Endothelial cell of umbilical vein (primary cell): Measurements from ENCODE around the gene CLEC2B.

Experiments
- EZH2 ChIP-seq: IDR thresholded peaks from 2 replicates; pipeline ENCODE4 v1.6.1; 2012; ENCODE audit warnings: borderline replicate concordance, low read depth, mild to moderate bottlenecking, moderate library complexity, low read length, inconsistent platforms; ENCODE audit not compliant: severe bottlenecking
- FOS ChIP-seq: IDR thresholded peaks from 2 replicates; pipeline ENCODE4 v1.6.1; 2011; ENCODE audit warnings: mild to moderate bottlenecking, low read length, moderate library complexity, borderline replicate concordance; ENCODE audit not compliant: insufficient read depth
- JUN ChIP-seq: IDR thresholded peaks from 2 replicates; pipeline ENCODE4 v1.6.1; 2011; ENCODE audit warnings: borderline replicate concordance, low read depth; ENCODE audit not compliant: insufficient read length, insufficient read depth
- MYC ChIP-seq: IDR thresholded peaks from one replicate; pipeline ENCODE4 v1.6.1; 2011; ENCODE audit warnings: mild to moderate bottlenecking, low read depth, low read length
- POLR2A ChIP-seq: IDR thresholded peaks from 2 replicates; pipeline ENCODE4 v1.6.1; 2012; ENCODE audit warnings: low read depth, mild to moderate bottlenecking, control low read depth, low read length
- POLR2AphosphoS5 ChIP-seq: IDR thresholded peaks from 2 replicates; pipeline ENCODE4 v1.6.1; 2012; ENCODE audit warnings: low read depth, mild to moderate bottlenecking, control low read depth, low read length, moderate library complexity; ENCODE audit not compliant: insufficient read depth
- TF ChIP-seq, protein P1 (sequence below), 2 donors: IDR thresholded peaks; 1 replicate in 1 of 2; 2 replicates in 1 of 2; pipeline ENCODE4 v1.5.1; 2011; ENCODE audit warnings: low read length in 2 of 2, mild to moderate bottlenecking in 2 of 2, moderate library complexity in 2 of 2, control low read depth in 1 of 2, inconsistent platforms in 1 of 2, low read depth in 1 of 2; ENCODE audit not compliant: insufficient read depth in 1 of 2; ENCODE audit errors: extremely low read depth in 1 of 2
- TF ChIP-seq, protein P2 (sequence below): IDR thresholded peaks from 2 replicates; pipeline ENCODE4 v1.6.1; 2011; ENCODE audit not compliant: insufficient read depth, insufficient read length

DNA sequence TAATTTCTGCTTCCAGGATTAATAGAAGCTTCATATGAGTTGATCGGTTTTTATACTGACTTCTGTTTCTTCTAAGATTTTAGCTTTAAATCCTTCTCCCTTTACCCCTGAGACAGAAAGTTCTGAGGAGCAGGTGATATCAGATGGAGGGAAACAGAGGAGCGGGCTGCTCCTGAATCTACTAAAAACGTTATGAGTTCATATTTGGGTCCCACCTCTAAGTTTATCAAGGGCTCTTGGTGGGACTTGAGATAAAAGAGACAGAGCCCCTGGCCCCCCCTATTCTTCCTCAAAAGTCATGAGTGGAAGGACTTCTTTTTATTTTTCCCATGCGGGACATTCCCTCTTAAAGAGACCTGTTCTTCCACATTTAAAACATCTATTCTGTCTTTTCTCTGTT, 39.2 kb upstream of the CLEC2B start:
- no peak for TF ChIP-seq JUN
- TF ChIP-seq, protein P1, sequence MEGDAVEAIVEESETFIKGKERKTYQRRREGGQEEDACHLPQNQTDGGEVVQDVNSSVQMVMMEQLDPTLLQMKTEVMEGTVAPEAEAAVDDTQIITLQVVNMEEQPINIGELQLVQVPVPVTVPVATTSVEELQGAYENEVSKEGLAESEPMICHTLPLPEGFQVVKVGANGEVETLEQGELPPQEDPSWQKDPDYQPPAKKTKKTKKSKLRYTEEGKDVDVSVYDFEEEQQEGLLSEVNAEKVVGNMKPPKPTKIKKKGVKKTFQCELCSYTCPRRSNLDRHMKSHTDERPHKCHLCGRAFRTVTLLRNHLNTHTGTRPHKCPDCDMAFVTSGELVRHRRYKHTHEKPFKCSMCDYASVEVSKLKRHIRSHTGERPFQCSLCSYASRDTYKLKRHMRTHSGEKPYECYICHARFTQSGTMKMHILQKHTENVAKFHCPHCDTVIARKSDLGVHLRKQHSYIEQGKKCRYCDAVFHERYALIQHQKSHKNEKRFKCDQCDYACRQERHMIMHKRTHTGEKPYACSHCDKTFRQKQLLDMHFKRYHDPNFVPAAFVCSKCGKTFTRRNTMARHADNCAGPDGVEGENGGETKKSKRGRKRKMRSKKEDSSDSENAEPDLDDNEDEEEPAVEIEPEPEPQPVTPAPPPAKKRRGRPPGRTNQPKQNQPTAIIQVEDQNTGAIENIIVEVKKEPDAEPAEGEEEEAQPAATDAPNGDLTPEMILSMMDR (IDR thresholded peaks at IDR 0.05; ENCODE audit: extremely low read depth in 1 of 2, insufficient read depth in 1 of 2, low read depth in 1 of 2, low read length in 2 of 2): no peak
- no peak for TF ChIP-seq MYC
- no peak for TF ChIP-seq POLR2AphosphoS5
- no peak for TF ChIP-seq POLR2A
- TF ChIP-seq, protein P2, sequence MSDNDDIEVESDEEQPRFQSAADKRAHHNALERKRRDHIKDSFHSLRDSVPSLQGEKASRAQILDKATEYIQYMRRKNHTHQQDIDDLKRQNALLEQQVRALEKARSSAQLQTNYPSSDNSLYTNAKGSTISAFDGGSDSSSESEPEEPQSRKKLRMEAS: no peak
- no peak for TF ChIP-seq EZH2
- no peak for TF ChIP-seq FOS
